ENCODE results near the gene TMEM220. TPM values are rescaled to one million over a fixed set of nuclear protein-coding genes. Genes with fewer than 3 reads are reported as not detected.

The TMEM220 gene
- total RNA-seq, 1 experiment from 2014 or later: not detected

GRCh38 chr17:10775058-10775457, 45.2 kb upstream of the TMEM220 start:
- Histone ChIP-seq H3K9me3 (ENCODE audit: control insufficient read depth in 1 of 2, insufficient read depth in 1 of 2, low read depth in 1 of 2, low read length in 2 of 2) (peaks cover 0 to 4% of the 10 kb centered on the region in 2 experiments; a peak in 2 of 4 replicates), H3K4me1 (ENCODE audit: control insufficient read depth in 1 of 2, insufficient read depth in 2 of 2, low read length in 2 of 2) (no peaks in the 10 kb centered on the region), H3K9me2 (ENCODE audit: insufficient read depth) (no peaks in the 10 kb centered on the region), H2AFZ (ENCODE audit: low read depth, low read length, poor library complexity, severe bottlenecking) (no peak overlapping the region), H3K4me3 (replicated peaks in 1 of 2; ENCODE audit: low read depth in 1 of 2, low read length in 2 of 2) (no peak overlapping the region), H3K9ac (ENCODE audit: low read length) (no peak overlapping the region), H3K27ac (ENCODE audit: low read depth, low read length) (no peak overlapping the region), H3K36me3 (ENCODE audit: control insufficient read depth in 1 of 2, insufficient read depth in 2 of 2, low read length in 2 of 2) (no peaks in the 10 kb centered on the region), H3K79me2 (ENCODE audit: insufficient read depth, low read length) (no peaks in the 10 kb centered on the region), H3K4me2 (ENCODE audit: low read length) (no peak overlapping the region), H3K27me3 (ENCODE audit: insufficient read depth, low read length) (no peaks in the 10 kb centered on the region), H4K20me1 (ENCODE audit: insufficient read depth) (no peaks in the 10 kb centered on the region)
- TF ChIP-seq POLR2A (IDR thresholded peaks at IDR 0.05; ENCODE audit: borderline replicate concordance, extremely low read depth, insufficient read depth, insufficient read length) (no peak), EZH2phosphoT487 (IDR thresholded peaks at IDR 0.05; ENCODE audit: borderline replicate concordance) (no peak), EGR1 (IDR thresholded peaks at IDR 0.05; ENCODE audit: low read depth) (no peak), SRF (IDR thresholded peaks at IDR 0.05; ENCODE audit: low read depth) (no peak), TCF7L2 (IDR thresholded peaks at IDR 0.05; ENCODE audit: borderline replicate concordance, extremely low read depth, insufficient read depth, insufficient read length) (no peak)
- intact Hi-C loops (cut with micrococcal nuclease): no loop called here
- DNase-seq (ENCODE audit: low read depth, low spot score) (no peak), ATAC-seq (no peak)
- ChIA-PET CTCF (no interaction called here), POLR2A (no interaction called here), RAD21 (ENCODE audit: low non-redundant PET in 1 of 2, low total read pairs in 2 of 2, uncharacterized antibody in 2 of 2, unreplicated experiment in 2 of 2) (no interaction called here)
- no TSS peak for BruUV-seq (replicated peaks)

GRCh38 chr17:10773391-10773790, 43.6 kb upstream of the TMEM220 start:
- Histone ChIP-seq H3K4me3 (replicated peaks in 1 of 2; ENCODE audit: low read depth in 1 of 2, low read length in 2 of 2) (no peak overlapping the region), H4K20me1 (ENCODE audit: insufficient read depth) (no peaks in the 10 kb centered on the region), H3K4me1 (ENCODE audit: control insufficient read depth in 1 of 2, insufficient read depth in 2 of 2, low read length in 2 of 2) (no peaks in the 10 kb centered on the region), H3K36me3 (ENCODE audit: control insufficient read depth in 1 of 2, insufficient read depth in 2 of 2, low read length in 2 of 2) (no peaks in the 10 kb centered on the region), H3K79me2 (ENCODE audit: insufficient read depth, low read length) (no peaks in the 10 kb centered on the region), H2AFZ (ENCODE audit: low read depth, low read length, poor library complexity, severe bottlenecking) (no peak overlapping the region), H3K9me2 (ENCODE audit: insufficient read depth) (no peaks in the 10 kb centered on the region), H3K27me3 (ENCODE audit: insufficient read depth, low read length) (no peaks in the 10 kb centered on the region), H3K4me2 (ENCODE audit: low read length) (no peak overlapping the region), H3K9me3 (ENCODE audit: control insufficient read depth in 1 of 2, insufficient read depth in 1 of 2, low read depth in 1 of 2, low read length in 2 of 2) (peaks cover 0 to 4% of the 10 kb centered on the region in 2 experiments; a peak in 2 of 4 replicates), H3K27ac (ENCODE audit: low read depth, low read length) (no peak overlapping the region), H3K9ac (ENCODE audit: low read length) (no peak overlapping the region)
- TF ChIP-seq TCF7L2 (IDR thresholded peaks at IDR 0.05; ENCODE audit: borderline replicate concordance, extremely low read depth, insufficient read depth, insufficient read length) (no peak), ELF1 (IDR thresholded peaks at IDR 0.05; ENCODE audit: borderline replicate concordance, low read depth) (no peak)
- RAD21 ChIA-PET (ENCODE audit: low non-redundant PET in 1 of 2, low total read pairs in 2 of 2, uncharacterized antibody in 2 of 2, unreplicated experiment in 2 of 2): interaction anchor here in 1 of 2 experiments (1.2 kb wide), 1 partner anchor 72 kb away, joined by 3 read pairs; no protein-coding TSS in a partner anchor
- DNase-seq (ENCODE audit: low read depth, low spot score) (no peak), ATAC-seq (no peak)
- no TSS peak for BruUV-seq (replicated peaks)
- intact Hi-C loops (cut with micrococcal nuclease): loop anchor here (2.0 kb wide), 1 partner anchor 71 kb away; no protein-coding TSS in a partner anchor
- CTCF ChIA-PET: interaction anchor here (1.5 to 1.6 kb wide), 2 partner anchors 10 to 72 kb away, joined by 3 to 5 read pairs; no protein-coding TSS in a partner anchor
- POLR2A ChIA-PET: no interaction called here
